HL-60 (cell line): ENCODE results near the gene PGLYRP2.

Source experiments
- GABPA ChIP-seq: IDR thresholded peaks from 2 replicates; pipeline ENCODE4 v1.6.1; 2012; ENCODE audit warnings: low read depth
- REST ChIP-seq: IDR thresholded peaks from 2 replicates; pipeline ENCODE4 v1.6.1; 2012; ENCODE audit warnings: low read depth; ENCODE audit not compliant: insufficient replicate concordance

DNA sequence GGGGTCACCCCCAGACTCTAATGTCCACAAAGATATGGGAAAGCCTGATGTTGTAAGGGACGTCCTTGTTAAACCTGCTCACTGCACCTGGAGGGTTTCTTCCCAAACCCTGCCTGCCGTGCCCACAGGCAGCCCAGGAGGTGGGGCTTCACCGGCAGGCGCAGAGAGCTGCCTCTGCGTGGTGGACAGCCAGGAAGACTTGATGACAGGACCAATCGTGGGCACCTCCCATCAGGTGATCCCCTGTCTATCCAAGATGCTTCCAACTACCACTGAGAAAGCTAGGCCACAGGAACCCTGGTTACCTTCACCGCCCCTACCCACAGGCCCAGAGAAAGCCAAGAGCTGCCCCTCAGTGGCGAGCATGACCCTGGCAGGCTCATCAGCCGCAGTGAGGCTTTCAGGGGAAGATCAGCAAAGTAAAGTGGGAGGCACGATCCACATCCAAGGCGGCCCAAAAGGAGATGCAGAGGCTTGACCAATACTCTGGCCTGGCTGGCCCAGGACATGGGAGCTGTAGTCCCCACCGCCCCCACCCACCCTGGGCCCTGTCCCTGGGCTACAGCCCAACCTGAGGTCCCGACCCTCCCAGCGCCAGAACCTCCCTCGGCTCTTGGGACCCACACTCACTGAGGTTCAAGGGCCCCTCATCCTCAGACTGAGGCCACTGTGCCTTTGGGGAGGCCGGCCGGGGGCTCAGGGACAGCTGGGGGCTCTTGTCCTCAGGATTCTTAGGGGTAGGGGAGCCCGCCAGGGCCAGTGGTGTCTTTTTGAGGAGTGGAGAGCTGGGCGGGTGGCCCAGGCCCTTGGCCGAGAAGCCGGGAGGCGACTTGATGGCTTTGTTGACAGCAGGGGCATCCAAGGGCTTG, 50.1 kb downstream of the PGLYRP2 start:
- no peak for TF ChIP-seq REST
- no peak for TF ChIP-seq GABPA
